Erythroblast (primary cell): Measurements from ENCODE around the gene PHKB.

Experiments used
- GATA1 ChIP-seq: IDR thresholded peaks from 2 replicates; pipeline ENCODE4 v1.6.1; 2011; ENCODE audit warnings: low read depth, mild to moderate bottlenecking, control low read depth, low read length, moderate library complexity
- POLR2A ChIP-seq: IDR thresholded peaks from 2 replicates; pipeline ENCODE4 v1.6.1; 2011; ENCODE audit warnings: mild to moderate bottlenecking, low read length

- no peak for TF ChIP-seq POLR2A
- TF ChIP-seq GATA1: no peak
Observed at GRCh38 chr16:47499080-47499699, 38.1 kb downstream of the PHKB start.
